Measurements from ENCODE around the gene PHLDB1.
A peak's percentile ranks its signal among the peaks of the same experiment; 100 is the strongest.
"Not testable (repeated sequence)": the region's sequence is repeated elsewhere in the genome, so short reads cannot be mapped to it uniquely, and the experiment has no call there.

Gene PHLDB1

GRCh38 chr11:118606157-118606843 lies 1.1 kb upstream of the PHLDB1 start:
- DNase-seq: no peak

GRCh38 chr11:118606844-118607228 lies 579 bp upstream of the PHLDB1 start:
- no peak for DNase-seq

- peak; percentile 69 for DNase-seq
Measured at GRCh38 chr11:118608360-118609227, 1.2 kb downstream of the PHLDB1 start.

- DNase-seq: peak; percentile 53
Measured at GRCh38 chr11:118609380-118610224, 2.2 kb downstream of the PHLDB1 start.

GRCh38 chr11:118610225-118610772 lies 2.9 kb downstream of the PHLDB1 start:
- DNase-seq: no peak

- peak; percentile 81 for DNase-seq
Measured at GRCh38 chr11:118610773-118611432, 3.5 kb downstream of the PHLDB1 start.

- not testable (repeated sequence) for DNase-seq
Measured at GRCh38 chr11:118611433-118611795, 4.0 kb downstream of the PHLDB1 start.

- DNase-seq: no peak
Measured at GRCh38 chr11:118612378-118612777, 5.0 kb downstream of the PHLDB1 start.

- DNase-seq: no peak
Measured at GRCh38 chr11:118614511-118614910, 7.1 kb downstream of the PHLDB1 start.

GRCh38 chr11:118615282-118615975 lies 8.0 kb downstream of the PHLDB1 start:
- DNase-seq: no peak

GRCh38 chr11:118615976-118616371 lies 8.6 kb downstream of the PHLDB1 start:
- no peak for DNase-seq

- no peak for DNase-seq
Measured at GRCh38 chr11:118618115-118618990, 10.9 kb downstream of the PHLDB1 start.

GRCh38 chr11:118618991-118619375 lies 11.6 kb downstream of the PHLDB1 start:
- DNase-seq: no peak

- no peak for DNase-seq
Measured at GRCh38 chr11:118619444-118620197, 12.2 kb downstream of the PHLDB1 start.

GRCh38 chr11:118620529-118621070 lies 13.2 kb downstream of the PHLDB1 start:
- no peak for DNase-seq

- DNase-seq: peak; percentile 67
Measured at GRCh38 chr11:118621071-118621783, 13.8 kb downstream of the PHLDB1 start.

- DNase-seq: no peak
Measured at GRCh38 chr11:118621784-118622375, 14.5 kb downstream of the PHLDB1 start.

All from hematopoietic multipotent progenitor cell treated with erythropoietin and hydrocortisone succinate and interleukin-3 and kit ligand, for 6 days (in vitro differentiated cells).